GM21723 (cell line): ENCODE data around the gene DSPP.

Source experiments
- ATAC-seq: cut with Tn5 transposase; IDR thresholded peaks from one replicate; pipeline ENCODE4 v1.9.1; 2021; ENCODE audit warnings: mild to moderate bottlenecking, moderate library complexity; ENCODE audit not compliant: unreplicated experiment

Gene DSPP

GRCh38 chr4:87624698-87625097 is 16.4 kb downstream of the DSPP start:
- no peak for ATAC-seq

DNA sequence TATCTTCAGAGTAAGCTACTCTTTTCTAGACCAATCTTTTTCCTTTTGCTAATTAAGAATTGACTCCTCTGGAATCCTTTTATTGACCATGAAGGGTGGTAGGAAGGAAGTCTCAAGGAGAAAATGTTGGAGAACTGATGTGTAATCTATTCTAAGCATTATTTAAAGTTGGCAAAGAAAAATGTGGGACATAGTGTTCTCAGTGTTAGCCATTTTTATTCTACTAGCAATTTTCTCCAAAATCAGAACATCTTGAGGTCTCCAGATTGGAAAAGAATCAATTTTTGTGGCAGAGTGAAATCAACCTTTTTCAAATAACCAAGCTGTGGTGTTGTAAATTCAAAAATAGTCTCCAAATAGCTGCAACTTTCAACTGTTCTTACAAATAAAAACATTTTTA is 23.3 kb downstream of the DSPP start:
- ATAC-seq: no peak

- no peak for ATAC-seq
These were observed 24.1 kb downstream of the DSPP start for GRCh38 chr4:87632469-87632868.

- ATAC-seq: no peak
These were observed 24.9 kb downstream of the DSPP start for GRCh38 chr4:87633243-87633642.

DNA sequence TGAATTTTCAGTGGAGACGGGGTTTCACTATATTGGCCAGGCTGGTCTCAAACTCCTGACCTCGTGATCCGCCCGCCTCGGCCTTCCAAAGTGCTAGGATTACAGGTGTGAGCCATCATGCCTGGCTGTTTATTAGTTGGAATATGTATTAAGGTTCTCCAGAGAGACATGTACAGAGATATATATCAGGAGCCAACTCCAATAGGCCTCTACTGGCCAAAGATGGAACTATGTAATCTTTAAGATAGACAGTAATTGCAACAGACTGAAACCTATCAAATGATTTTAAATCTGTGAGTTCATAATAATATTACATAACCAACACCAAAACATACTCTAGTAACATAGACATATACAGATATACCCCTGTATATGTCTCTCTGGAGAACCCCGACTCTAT is 36.0 kb downstream of the DSPP start:
- ATAC-seq: no peak

- ATAC-seq: no peak
These were observed 41.7 kb downstream of the DSPP start, which contains the start of gene DMP1 for GRCh38 chr4:87649980-87650379. TSS of gene DMP1 (plus strand) at chr4:87650280. CDS start at chr4:87656493, 6,213 bp downstream.

DNA sequence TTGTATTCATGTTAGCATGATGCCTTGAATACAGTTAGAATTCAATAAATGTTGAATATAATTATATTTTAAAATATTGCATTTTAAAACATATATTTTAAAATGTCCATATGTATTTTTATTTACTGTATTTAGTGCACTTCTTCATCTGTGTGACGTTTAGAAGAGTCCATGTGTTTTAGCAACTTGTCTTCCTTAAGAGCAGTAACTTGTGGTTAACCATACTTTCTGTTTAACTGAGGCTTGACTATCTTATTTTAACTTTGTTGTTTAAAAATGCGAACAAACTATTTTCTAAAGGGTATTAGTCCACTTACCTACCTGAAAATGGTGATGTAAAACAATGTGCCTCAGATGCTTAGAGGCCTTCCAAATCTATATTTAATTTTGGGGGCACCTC is 42.6 kb downstream of the DSPP start:
- ATAC-seq: no peak

- no peak for ATAC-seq
These were observed 43.6 kb downstream of the DSPP start for GRCh38 chr4:87651941-87652340.

GRCh38 chr4:87654487-87655044 is 46.2 kb downstream of the DSPP start:
- no peak for ATAC-seq

DNA sequence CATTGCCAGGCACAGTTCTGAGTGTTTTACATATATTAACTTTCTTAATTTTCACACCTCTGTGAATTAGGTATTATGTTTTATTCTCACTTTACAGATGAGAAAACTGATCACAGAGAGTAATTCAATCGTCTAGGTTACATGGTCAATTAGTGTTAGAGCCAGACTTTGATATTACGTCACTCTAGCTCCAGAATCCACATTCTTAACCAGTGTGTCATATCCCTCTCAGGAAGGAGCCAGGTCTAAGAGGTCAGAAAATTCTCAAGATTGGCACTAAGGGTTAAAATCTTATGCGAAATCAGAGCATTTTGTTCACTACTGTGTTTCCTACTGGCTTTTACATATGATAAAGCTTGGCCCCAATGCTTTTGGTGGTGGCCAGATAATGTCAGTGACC is 49.2 kb downstream of the DSPP start:
- no peak for ATAC-seq

DNA sequence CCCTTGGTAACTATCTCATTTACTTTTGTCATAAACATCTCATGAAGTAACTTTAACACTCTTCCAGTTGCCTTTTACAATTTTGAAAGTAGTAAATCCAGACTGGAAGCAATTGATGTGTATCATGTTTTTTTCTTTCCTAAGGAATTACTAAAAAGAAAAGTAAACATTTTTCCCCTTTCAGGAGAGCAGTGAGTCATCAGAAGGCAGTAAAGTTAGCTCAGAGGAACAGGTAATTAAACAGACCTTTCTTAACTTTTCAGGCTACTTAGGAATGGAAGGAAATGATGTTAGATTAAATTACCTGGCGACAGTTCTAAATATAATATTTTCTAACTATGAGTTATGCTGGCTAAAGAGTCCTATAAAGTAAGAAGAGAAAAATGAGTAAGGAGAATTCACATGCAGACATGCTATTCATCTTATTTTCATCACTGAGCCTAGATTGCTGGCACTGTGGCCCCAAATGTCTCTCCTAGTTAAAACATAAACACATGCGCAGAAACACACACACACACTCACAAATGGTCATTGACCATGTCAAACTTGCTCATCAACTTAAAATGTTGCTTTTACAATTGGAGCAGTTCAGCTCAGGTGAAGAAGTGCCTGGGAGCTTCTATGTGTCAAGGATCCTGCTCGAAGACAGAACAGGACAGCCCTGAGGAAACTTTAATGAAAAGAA is 51.1 kb downstream of the DSPP start:
- no peak for ATAC-seq

DNA sequence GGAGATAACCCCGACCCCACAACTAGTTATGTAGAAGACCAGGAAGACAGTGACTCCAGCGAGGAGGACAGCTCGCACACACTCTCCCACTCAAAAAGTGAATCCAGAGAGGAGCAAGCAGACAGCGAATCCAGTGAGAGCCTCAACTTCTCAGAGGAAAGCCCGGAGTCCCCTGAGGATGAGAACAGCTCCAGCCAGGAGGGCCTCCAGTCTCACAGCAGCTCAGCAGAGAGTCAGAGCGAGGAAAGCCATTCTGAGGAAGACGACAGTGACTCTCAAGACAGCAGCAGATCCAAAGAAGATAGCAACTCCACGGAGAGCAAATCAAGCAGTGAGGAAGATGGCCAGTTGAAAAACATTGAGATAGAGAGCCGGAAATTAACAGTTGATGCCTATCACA is 54.5 kb downstream of the DSPP start:
- no peak for ATAC-seq
